Fibroblast of villous mesenchyme (primary cell): ENCODE data around the gene CADM1. TPM values are rescaled to one million over a fixed set of nuclear protein-coding genes. Genes with fewer than 3 reads are reported as not detected.

ENCODE experiments used
- DNase-seq: peaks from one replicate; pipeline ENCODE4 v3.0.0-alpha.2; 2010; ENCODE audit warnings: low read depth
- H3K4me3 ChIP-seq: 2 replicates; pipeline ENCODE4 v1.5.1; 2011; ENCODE audit warnings: low read depth, mild to moderate bottlenecking, low read length
- total RNA-seq: library from RNA; depleted of rRNA; stranded (reverse); fragments of >200 nt; gene quantifications from 2 replicates; pipeline ENCODE4 v1.2.3, GENCODE V29; 2012
- TF ChIP-seq, protein P1 (sequence below): IDR thresholded peaks from 2 replicates; pipeline ENCODE4 v1.5.1; 2012; ENCODE audit warnings: low read depth, mild to moderate bottlenecking, low read length; ENCODE audit not compliant: insufficient read depth

CADM1 gene
- total RNA-seq, 1 donor: 9.1 TPM

DNA sequence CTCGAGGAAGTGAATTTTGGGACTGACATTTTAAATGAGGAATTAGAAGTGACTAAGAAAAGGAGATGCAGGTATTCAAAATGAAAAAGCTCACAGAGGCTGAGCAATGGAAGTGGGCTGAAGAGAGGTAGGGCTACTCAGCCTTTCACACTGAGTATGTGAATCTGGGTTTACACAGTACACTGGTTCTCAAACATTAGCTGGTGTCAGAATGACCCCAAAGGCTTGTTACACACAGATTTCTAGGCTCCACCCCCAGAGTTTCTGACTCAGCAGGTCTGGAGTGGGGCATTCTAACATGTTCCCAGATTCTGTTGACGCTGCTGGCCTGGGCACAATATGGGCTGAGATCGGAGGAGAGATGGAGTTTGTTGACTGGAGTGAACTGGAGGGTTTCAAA, 32.8 kb downstream of the CADM1 start:
- no peak overlapping the region for H3K4me3 ChIP-seq
- DNase-seq: no peak
- TF ChIP-seq, protein P1, sequence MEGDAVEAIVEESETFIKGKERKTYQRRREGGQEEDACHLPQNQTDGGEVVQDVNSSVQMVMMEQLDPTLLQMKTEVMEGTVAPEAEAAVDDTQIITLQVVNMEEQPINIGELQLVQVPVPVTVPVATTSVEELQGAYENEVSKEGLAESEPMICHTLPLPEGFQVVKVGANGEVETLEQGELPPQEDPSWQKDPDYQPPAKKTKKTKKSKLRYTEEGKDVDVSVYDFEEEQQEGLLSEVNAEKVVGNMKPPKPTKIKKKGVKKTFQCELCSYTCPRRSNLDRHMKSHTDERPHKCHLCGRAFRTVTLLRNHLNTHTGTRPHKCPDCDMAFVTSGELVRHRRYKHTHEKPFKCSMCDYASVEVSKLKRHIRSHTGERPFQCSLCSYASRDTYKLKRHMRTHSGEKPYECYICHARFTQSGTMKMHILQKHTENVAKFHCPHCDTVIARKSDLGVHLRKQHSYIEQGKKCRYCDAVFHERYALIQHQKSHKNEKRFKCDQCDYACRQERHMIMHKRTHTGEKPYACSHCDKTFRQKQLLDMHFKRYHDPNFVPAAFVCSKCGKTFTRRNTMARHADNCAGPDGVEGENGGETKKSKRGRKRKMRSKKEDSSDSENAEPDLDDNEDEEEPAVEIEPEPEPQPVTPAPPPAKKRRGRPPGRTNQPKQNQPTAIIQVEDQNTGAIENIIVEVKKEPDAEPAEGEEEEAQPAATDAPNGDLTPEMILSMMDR: no peak

DNA sequence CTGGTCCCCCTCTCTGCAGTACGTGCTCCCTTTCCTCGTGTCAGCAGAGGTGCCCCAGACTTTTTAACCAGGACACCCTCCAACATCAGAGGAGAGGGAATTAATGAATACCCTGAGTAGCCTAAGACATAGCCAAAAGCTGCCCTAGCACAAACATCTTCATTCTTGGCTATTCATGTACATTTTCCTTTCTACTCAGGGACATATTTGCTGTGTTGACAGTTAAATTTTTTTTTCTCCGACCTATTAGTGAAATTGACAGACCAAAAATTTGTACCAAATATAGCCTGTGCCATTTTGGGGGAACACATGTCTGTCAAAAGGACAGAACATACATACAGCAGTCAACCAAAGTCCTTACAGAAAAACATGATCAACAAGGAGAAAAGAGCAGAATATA, 33.3 kb downstream of the CADM1 start:
- TF ChIP-seq, protein P1: no peak
- DNase-seq: no peak
- no peak overlapping the region for H3K4me3 ChIP-seq

DNA sequence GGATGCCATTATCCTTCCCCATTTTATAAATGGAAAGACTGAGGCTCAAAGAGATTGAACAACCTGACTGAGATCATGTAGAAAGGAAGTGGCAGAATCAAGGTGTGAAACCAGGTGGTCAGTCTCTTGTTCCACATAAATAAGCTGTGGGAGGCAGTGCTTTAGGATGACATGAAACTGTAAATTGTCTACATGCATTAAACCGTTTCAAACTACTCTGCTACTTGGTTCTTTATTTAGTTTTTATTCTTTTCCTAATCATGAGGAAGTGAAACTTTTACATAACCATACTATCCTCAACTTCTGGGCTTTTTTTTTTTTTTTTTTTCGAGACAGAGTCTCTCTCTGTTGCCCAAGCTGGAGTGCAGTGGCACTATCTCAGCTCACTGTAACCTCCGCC, 34.9 kb downstream of the CADM1 start:
- DNase-seq: no peak
- no peak overlapping the region for H3K4me3 ChIP-seq
- TF ChIP-seq, protein P1: no peak

DNA sequence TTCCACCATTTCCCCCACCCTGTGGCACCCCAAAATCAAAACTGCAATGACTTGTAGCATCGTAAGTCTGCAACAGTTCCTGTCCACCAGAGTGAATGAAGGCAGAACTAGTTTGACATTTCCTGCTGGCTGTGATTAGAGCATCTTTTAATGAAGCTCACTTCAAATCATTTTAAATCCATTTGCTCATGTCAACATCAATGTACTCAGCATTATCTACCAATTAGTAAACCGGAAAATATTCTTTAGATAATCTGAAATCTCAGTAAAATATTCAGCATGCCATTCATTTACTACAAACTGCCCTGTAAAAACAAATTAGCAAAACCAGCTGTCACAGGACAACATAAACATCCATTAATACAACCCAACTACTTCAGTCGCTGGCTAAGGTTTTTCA, 38.1 kb downstream of the CADM1 start:
- no peak overlapping the region for H3K4me3 ChIP-seq
- TF ChIP-seq, protein P1: no peak

DNA sequence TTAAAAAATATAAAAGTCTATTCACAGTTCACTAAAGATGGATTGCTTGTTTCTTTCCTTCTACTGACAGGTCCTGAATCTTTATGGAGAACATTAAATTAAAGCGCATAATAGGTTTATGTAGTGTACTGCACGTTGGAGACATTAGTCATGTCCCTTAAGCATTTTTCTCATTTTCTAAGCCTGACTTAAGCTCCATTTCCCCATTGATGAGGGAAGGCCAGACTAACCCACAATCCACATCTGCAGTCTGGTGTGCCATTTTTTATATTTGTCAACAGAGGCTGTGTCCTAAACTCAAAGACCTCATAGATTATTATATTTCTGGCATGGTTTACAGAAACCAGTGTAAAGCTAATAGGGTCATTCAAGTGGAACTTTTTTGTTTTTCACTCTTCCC, 39.9 kb downstream of the CADM1 start:
- TF ChIP-seq, protein P1: no peak
- no peak for DNase-seq
- H3K4me3 ChIP-seq: no peak overlapping the region

More for the DNA sequence above, 38.1 kb downstream of the CADM1 start:
- no peak for DNase-seq

DNA sequence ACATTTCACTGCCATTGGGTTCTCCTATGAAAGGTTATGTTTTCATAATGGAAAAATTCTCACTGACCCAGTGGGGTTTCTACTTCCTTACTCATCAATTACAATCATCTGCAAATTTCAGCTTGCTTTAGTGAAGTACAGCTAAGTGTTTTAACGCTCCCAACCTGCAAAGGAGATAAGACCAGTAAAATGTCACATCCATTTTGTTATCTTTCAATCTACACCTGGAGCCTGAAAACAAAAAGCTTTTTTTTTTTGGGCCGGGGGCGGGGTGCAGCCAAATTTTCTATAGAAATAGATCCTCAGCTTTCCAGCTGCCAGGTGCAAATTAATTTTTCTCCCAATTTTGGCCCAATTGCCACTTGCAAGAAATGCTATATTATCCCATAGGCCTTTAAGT, 40.6 kb downstream of the CADM1 start:
- TF ChIP-seq, protein P1: no peak
- H3K4me3 ChIP-seq: no peak overlapping the region
- no peak for DNase-seq

DNA sequence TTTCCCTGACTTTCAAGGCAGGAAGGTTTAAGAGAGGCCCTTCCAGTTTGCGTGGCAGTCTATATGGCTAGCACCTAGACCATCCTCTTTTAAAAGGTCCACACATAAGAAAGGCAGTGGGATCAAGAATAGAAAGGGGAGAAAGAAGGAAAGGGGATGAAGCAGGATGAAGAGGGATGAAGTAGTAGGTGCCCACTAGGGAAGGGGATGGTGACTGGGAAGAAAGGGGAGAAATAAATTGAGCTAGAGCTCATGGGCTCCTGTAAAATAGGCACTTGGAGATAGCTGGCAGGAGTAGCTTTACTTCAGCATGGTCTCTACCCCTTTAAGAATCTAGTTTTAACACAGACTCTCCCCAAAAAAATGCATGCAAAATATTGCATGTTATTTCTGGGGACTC, 41.5 kb downstream of the CADM1 start:
- no peak overlapping the region for H3K4me3 ChIP-seq
- no peak for DNase-seq
- TF ChIP-seq, protein P1: no peak
